ENCODE data around the gene PCDH15.
A peak's percentile ranks its signal among the peaks of the same experiment; 100 is the strongest.

The PCDH15 gene

DNA sequence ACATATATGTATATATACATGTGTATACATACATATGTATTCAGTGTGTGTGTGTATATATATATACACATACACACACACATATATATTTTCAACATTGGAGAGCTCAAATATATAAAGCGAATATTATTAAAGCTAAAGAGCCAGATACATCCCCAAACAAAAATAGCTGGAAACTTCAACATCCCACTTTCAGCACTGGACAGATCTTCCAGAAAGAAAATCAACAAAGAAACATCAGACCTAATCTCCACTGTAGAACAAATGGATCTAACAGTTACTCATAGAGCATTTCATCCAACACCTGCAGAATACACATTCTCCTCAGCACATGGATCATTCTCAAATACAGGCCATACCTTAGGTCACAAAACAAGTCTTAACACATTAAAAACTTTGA lies 799.0 kb downstream of the PCDH15 start:
- Histone ChIP-seq H3K4me2 (ENCODE audit: low read depth, low read length) (no peak overlapping the region), H3K9me3 (replicated peaks; ENCODE audit: insufficient read depth, low read length) (no peaks in the 10 kb centered on the region), H2AFZ (ENCODE audit: low read length) (no peak overlapping the region), H3K4me3 (ENCODE audit: low read length) (no peak overlapping the region), H3K27ac (ENCODE audit: low read length) (no peak overlapping the region), H3K27me3 (replicated peaks; ENCODE audit: insufficient read depth, low read length) (no peaks in the 10 kb centered on the region), H3K4me1 (ENCODE audit: low read length) (no peaks in the 10 kb centered on the region), H3F3A (ENCODE audit: insufficient read depth, low read length) (no peaks in the 10 kb centered on the region), H3K9me2 (replicated peaks; ENCODE audit: insufficient read depth, low read length) (no peaks in the 10 kb centered on the region), H3K79me2 (ENCODE audit: low read length) (no peaks in the 10 kb centered on the region), H3K36me3 (replicated peaks; ENCODE audit: insufficient read depth, low read length) (no peaks in the 10 kb centered on the region), H4K20me1 (ENCODE audit: insufficient read depth, low read length) (no peaks in the 10 kb centered on the region), H3K9ac (ENCODE audit: low read length) (no peak overlapping the region)
- TF ChIP-seq EZH2phosphoT487 (IDR thresholded peaks at IDR 0.05; ENCODE audit: low read length) (no peak), EZH2 (optimal IDR thresholded peaks at IDR 0.05; ENCODE audit: low read depth, low read length) (no peak)
- TF ChIP-seq, protein P1, sequence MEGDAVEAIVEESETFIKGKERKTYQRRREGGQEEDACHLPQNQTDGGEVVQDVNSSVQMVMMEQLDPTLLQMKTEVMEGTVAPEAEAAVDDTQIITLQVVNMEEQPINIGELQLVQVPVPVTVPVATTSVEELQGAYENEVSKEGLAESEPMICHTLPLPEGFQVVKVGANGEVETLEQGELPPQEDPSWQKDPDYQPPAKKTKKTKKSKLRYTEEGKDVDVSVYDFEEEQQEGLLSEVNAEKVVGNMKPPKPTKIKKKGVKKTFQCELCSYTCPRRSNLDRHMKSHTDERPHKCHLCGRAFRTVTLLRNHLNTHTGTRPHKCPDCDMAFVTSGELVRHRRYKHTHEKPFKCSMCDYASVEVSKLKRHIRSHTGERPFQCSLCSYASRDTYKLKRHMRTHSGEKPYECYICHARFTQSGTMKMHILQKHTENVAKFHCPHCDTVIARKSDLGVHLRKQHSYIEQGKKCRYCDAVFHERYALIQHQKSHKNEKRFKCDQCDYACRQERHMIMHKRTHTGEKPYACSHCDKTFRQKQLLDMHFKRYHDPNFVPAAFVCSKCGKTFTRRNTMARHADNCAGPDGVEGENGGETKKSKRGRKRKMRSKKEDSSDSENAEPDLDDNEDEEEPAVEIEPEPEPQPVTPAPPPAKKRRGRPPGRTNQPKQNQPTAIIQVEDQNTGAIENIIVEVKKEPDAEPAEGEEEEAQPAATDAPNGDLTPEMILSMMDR (IDR thresholded peaks at IDR 0.05; ENCODE audit: low read length) = no peak
- no peak for DNase-seq

DNA sequence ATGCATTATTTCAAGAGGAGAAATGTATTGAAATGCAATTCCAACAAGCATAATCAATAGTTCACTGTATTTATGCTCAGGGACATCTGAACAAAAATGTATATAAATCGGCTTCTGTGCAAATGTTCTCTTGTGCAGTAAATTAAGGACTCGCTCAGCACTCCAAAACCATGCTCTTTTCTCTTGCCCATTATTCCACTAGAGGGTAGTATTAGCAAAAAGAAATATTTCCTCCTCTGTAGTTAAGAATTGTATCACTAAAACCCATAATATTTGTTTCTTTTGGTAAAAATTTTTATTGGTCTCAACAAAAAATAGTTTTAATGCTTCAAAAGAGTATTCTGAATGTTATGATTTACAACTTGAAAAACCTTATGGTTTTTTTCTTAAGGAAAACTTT lies 803.1 kb downstream of the PCDH15 start:
- no peaks in the 10 kb centered on the region for H3F3A ChIP-seq (ENCODE audit: insufficient read depth, low read length)
- H3K36me3 ChIP-seq (replicated peaks; ENCODE audit: insufficient read depth, low read length) = no peaks in the 10 kb centered on the region
- H3K4me1 ChIP-seq (ENCODE audit: low read length) = no peaks in the 10 kb centered on the region
- H3K27me3 ChIP-seq (replicated peaks; ENCODE audit: insufficient read depth, low read length) = no peaks in the 10 kb centered on the region
- H3K4me2 ChIP-seq (ENCODE audit: low read depth, low read length) = no peak overlapping the region
- H3K9ac ChIP-seq (ENCODE audit: low read length) = no peak overlapping the region
- no peaks in the 10 kb centered on the region for H4K20me1 ChIP-seq (ENCODE audit: insufficient read depth, low read length)
- no peaks in the 10 kb centered on the region for H3K79me2 ChIP-seq (ENCODE audit: low read length)
- no peak overlapping the region for H2AFZ ChIP-seq (ENCODE audit: low read length)
- H3K4me3 ChIP-seq (ENCODE audit: low read length) = no peak overlapping the region
- no peak for DNase-seq
- H3K9me3 ChIP-seq (replicated peaks; ENCODE audit: insufficient read depth, low read length) = no peaks in the 10 kb centered on the region
- H3K27ac ChIP-seq (ENCODE audit: low read length) = no peak overlapping the region
- H3K9me2 ChIP-seq (replicated peaks; ENCODE audit: insufficient read depth, low read length) = no peaks in the 10 kb centered on the region
- TF ChIP-seq, protein P1 (IDR thresholded peaks at IDR 0.05; ENCODE audit: low read length) = peak; percentile 42
- no peak for TF ChIP-seq EZH2 (optimal IDR thresholded peaks at IDR 0.05; ENCODE audit: low read depth, low read length)

DNA sequence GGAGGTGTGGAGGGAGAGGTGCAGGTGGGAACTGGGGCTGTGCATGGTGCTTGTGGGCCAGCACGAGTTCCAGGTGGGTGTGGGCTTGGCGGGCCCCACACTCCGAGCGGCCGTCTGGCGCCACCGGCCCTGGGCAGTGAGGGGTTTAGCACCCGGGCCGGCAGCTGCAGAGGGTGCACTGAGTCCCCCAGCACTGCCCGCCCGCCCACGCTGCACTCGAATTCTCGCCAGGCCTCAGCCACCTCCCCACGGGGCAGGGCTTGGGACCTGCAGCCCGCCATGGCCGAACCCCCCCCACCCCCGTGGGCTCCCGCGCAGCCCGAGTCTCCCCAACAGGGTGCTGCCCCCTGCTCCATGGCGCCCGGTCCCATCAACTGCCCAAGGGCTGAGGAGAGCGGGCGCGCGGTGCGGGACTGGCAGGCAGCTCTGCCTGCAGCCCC lies 810.2 kb downstream of the PCDH15 start:
- no peaks in the 10 kb centered on the region for H3K9me2 ChIP-seq (replicated peaks; ENCODE audit: insufficient read depth, low read length)
- H3K4me3 ChIP-seq (ENCODE audit: low read length) = no peak overlapping the region
- no peak overlapping the region for H3K4me2 ChIP-seq (ENCODE audit: low read depth, low read length)
- H3K9me3 ChIP-seq (replicated peaks; ENCODE audit: insufficient read depth, low read length) = no peaks in the 10 kb centered on the region
- no peaks in the 10 kb centered on the region for H3F3A ChIP-seq (ENCODE audit: insufficient read depth, low read length)
- H4K20me1 ChIP-seq (ENCODE audit: insufficient read depth, low read length) = no peaks in the 10 kb centered on the region
- H3K79me2 ChIP-seq (ENCODE audit: low read length) = no peaks in the 10 kb centered on the region
- H3K4me1 ChIP-seq (ENCODE audit: low read length) = no peaks in the 10 kb centered on the region
- no peak overlapping the region for H3K27ac ChIP-seq (ENCODE audit: low read length)
- no peaks in the 10 kb centered on the region for H3K27me3 ChIP-seq (replicated peaks; ENCODE audit: insufficient read depth, low read length)
- no peak overlapping the region for H2AFZ ChIP-seq (ENCODE audit: low read length)
- no peaks in the 10 kb centered on the region for H3K36me3 ChIP-seq (replicated peaks; ENCODE audit: insufficient read depth, low read length)
- H3K9ac ChIP-seq (ENCODE audit: low read length) = no peak overlapping the region
- no peak for TF ChIP-seq EZH2phosphoT487 (IDR thresholded peaks at IDR 0.05; ENCODE audit: low read length)
- TF ChIP-seq, protein P1 (IDR thresholded peaks at IDR 0.05; ENCODE audit: low read length) = no peak
- TF ChIP-seq EZH2 (optimal IDR thresholded peaks at IDR 0.05; ENCODE audit: low read depth, low read length) = no peak
- DNase-seq = no peak

Data from MM.1S (cell line).